ENCODE data around the gene GABRG3. TPM values are rescaled to one million over a fixed set of nuclear protein-coding genes. Genes with fewer than 3 reads are reported as not detected.

GABRG3 gene
- total and polyA plus RNA-seq, 9 of the 15 experiments (the other 6 are each of a cell fraction or from before 2014, with no cell fraction given), result 4.0 to 15.1 (median 11.2) TPM

- no TSS peak for BruUV-seq (replicated peaks)
- FAIRE-seq (no peak), DNase-seq (ENCODE audit: extremely low read depth in 1 of 4, low spot score in 3 of 4) (no peak), ATAC-seq (no peak)
- no peaks in the 10 kb centered on the region for H3K9me3 ChIP-seq (replicated peaks; ENCODE audit: control insufficient read depth, insufficient read depth, low read depth, low read length)
- POLR2A ChIA-PET, result interaction anchor here (1.1 kb wide), 1 partner anchor 11 kb away, joined by 3 read pairs; no protein-coding TSS in a partner anchor
- no peaks in the 10 kb centered on the region; a peak in 1 of 5 replicates for H3K27me3 ChIP-seq (ENCODE audit: control insufficient read depth in 2 of 2, insufficient read depth in 2 of 2, low read length in 2 of 2)
- CTCF ChIA-PET (ENCODE audit: low intra/inter-chr PET ratio), result no interaction called here
- H3K27ac ChIP-seq (ENCODE audit: extremely low read depth, low read depth, low read length), result no peak overlapping the region
- intact Hi-C loops (cut with micrococcal nuclease), result no loop called here
- H2AFZ ChIP-seq (ENCODE audit: low read depth, low read length), result no peak overlapping the region
- H3K79me2 ChIP-seq (ENCODE audit: control insufficient read depth, insufficient read depth, low read length), result no peaks in the 10 kb centered on the region
- H3K4me2 ChIP-seq (ENCODE audit: insufficient read depth, low read length), result no peak overlapping the region
- no peak overlapping the region for H3K4me3 ChIP-seq
- no peaks in the 10 kb centered on the region for H3K9me1 ChIP-seq (ENCODE audit: control insufficient read depth, insufficient read depth, low read length)
- no peaks in the 10 kb centered on the region for H3K36me3 ChIP-seq (ENCODE audit: control insufficient read depth, insufficient read depth, low read length)
- no peaks in the 10 kb centered on the region for H4K20me1 ChIP-seq (replicated peaks; ENCODE audit: control insufficient read depth, insufficient read depth, low read length)
- in situ Hi-C loops (cut with MboI), result no loop called here
- H3K4me1 ChIP-seq (replicated peaks in 1 of 2; ENCODE audit: control insufficient read depth in 2 of 2, insufficient read depth in 2 of 2, low read length in 2 of 2), result no peaks in the 10 kb centered on the region
- no peak overlapping the region for H3K9ac ChIP-seq (ENCODE audit: insufficient read depth in 1 of 2, low read depth in 2 of 2, low read length in 2 of 2)
- WGBS (ENCODE audit: insufficient coverage, low coverage, missing lambda C conversion rate), result 66% methylated on average over 5 of the region's 5 CpGs
- no peak for TF ChIP-seq ATF7 (IDR thresholded peaks at IDR 0.05)
- TF ChIP-seq HDAC8 (tag; IDR thresholded peaks at IDR 0.05), result no peak
- TF ChIP-seq, protein P1, sequence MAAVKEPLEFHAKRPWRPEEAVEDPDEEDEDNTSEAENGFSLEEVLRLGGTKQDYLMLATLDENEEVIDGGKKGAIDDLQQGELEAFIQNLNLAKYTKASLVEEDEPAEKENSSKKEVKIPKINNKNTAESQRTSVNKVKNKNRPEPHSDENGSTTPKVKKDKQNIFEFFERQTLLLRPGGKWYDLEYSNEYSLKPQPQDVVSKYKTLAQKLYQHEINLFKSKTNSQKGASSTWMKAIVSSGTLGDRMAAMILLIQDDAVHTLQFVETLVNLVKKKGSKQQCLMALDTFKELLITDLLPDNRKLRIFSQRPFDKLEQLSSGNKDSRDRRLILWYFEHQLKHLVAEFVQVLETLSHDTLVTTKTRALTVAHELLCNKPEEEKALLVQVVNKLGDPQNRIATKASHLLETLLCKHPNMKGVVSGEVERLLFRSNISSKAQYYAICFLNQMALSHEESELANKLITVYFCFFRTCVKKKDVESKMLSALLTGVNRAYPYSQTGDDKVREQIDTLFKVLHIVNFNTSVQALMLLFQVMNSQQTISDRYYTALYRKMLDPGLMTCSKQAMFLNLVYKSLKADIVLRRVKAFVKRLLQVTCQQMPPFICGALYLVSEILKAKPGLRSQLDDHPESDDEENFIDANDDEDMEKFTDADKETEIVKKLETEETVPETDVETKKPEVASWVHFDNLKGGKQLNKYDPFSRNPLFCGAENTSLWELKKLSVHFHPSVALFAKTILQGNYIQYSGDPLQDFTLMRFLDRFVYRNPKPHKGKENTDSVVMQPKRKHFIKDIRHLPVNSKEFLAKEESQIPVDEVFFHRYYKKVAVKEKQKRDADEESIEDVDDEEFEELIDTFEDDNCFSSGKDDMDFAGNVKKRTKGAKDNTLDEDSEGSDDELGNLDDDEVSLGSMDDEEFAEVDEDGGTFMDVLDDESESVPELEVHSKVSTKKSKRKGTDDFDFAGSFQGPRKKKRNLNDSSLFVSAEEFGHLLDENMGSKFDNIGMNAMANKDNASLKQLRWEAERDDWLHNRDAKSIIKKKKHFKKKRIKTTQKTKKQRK (IDR thresholded peaks at IDR 0.05; ENCODE audit: borderline replicate concordance, low read depth, low read length), result no peak
- no peak for TF ChIP-seq ZFP1 (CRISPR knock-in tag; IDR thresholded peaks at IDR 0.05)
- TF ChIP-seq NCOA2 (IDR thresholded peaks at IDR 0.05; ENCODE audit: partially characterized antibody in 2 of 2), result no peak
- no peak for TF ChIP-seq SLC30A9 (CRISPR knock-in tag; IDR thresholded peaks at IDR 0.05)
- TF ChIP-seq, protein P2, sequence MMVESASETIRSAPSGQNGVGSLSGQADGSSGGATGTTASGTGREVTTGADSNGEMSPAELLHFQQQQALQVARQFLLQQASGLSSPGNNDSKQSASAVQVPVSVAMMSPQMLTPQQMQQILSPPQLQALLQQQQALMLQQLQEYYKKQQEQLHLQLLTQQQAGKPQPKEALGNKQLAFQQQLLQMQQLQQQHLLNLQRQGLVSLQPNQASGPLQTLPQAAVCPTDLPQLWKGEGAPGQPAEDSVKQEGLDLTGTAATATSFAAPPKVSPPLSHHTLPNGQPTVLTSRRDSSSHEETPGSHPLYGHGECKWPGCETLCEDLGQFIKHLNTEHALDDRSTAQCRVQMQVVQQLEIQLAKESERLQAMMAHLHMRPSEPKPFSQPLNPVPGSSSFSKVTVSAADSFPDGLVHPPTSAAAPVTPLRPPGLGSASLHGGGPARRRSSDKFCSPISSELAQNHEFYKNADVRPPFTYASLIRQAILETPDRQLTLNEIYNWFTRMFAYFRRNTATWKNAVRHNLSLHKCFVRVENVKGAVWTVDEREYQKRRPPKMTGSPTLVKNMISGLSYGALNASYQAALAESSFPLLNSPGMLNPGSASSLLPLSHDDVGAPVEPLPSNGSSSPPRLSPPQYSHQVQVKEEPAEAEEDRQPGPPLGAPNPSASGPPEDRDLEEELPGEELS (CRISPR knock-in tag; IDR thresholded peaks at IDR 0.05; ENCODE audit: borderline replicate concordance), result no peak
- no peak for TF ChIP-seq CCAR2 (IDR thresholded peaks at IDR 0.05; ENCODE audit: low read depth, low read length)
- TF ChIP-seq ZNF263 (CRISPR knock-in tag; IDR thresholded peaks at IDR 0.05; ENCODE audit: borderline replicate concordance), result no peak
- no peak for TF ChIP-seq ZNF140 (CRISPR knock-in tag; IDR thresholded peaks at IDR 0.05)
- TF ChIP-seq ZBTB7A (IDR thresholded peaks at IDR 0.05; ENCODE audit: borderline replicate concordance, control insufficient read depth, low read depth, low read length), result no peak
- TF ChIP-seq, protein P3, sequence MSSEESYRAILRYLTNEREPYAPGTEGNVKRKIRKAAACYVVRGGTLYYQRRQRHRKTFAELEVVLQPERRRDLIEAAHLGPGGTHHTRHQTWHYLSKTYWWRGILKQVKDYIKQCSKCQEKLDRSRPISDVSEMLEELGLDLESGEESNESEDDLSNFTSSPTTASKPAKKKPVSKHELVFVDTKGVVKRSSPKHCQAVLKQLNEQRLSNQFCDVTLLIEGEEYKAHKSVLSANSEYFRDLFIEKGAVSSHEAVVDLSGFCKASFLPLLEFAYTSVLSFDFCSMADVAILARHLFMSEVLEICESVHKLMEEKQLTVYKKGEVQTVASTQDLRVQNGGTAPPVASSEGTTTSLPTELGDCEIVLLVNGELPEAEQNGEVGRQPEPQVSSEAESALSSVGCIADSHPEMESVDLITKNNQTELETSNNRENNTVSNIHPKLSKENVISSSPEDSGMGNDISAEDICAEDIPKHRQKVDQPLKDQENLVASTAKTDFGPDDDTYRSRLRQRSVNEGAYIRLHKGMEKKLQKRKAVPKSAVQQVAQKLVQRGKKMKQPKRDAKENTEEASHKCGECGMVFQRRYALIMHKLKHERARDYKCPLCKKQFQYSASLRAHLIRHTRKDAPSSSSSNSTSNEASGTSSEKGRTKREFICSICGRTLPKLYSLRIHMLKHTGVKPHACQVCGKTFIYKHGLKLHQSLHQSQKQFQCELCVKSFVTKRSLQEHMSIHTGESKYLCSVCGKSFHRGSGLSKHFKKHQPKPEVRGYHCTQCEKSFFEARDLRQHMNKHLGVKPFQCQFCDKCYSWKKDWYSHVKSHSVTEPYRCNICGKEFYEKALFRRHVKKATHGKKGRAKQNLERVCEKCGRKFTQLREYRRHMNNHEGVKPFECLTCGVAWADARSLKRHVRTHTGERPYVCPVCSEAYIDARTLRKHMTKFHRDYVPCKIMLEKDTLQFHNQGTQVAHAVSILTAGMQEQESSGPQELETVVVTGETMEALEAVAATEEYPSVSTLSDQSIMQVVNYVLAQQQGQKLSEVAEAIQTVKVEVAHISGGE (CRISPR knock-in tag; IDR thresholded peaks at IDR 0.05), result no peak
- no peak for TF ChIP-seq KAT8 (IDR thresholded peaks at IDR 0.05; ENCODE audit: low read depth)
- no peak for TF ChIP-seq ZNF707 (CRISPR knock-in tag; conservative IDR thresholded peaks at IDR 0.05)
Observed at GRCh38 chr15:27480141-27480530, 509.2 kb downstream of the GABRG3 start.

Measured in K562 (cell line).